NT2/D1 (cell line): ENCODE measurements around the gene FBXO42.

Experiments used
- SUZ12 ChIP-seq: IDR thresholded peaks from 2 replicates; pipeline ENCODE4 v1.6.1; 2011; ENCODE audit not compliant: insufficient read length, insufficient read depth; ENCODE audit errors: extremely low read depth
- YY1 ChIP-seq: IDR thresholded peaks from 2 replicates; pipeline ENCODE4 v1.6.1; 2011; ENCODE audit not compliant: insufficient read length, insufficient read depth

GRCh38 chr1:16233431-16233830 lies 118.8 kb downstream of the FBXO42 start:
- TF ChIP-seq SUZ12 (no peak), YY1 (no peak)
